Right ventricle myocardium inferior (tissue), 1 donor: ENCODE results near the gene PLAGL1. TPM values are rescaled to one million over a fixed set of nuclear protein-coding genes. Genes with fewer than 3 reads are reported as not detected.
A peak's percentile ranks its signal among the peaks of the same experiment; 100 is the strongest.
"Not testable (repeated sequence)": the region's sequence is repeated elsewhere in the genome, so short reads cannot be mapped to it uniquely, and the experiment has no call there.

Experiments
- ATAC-seq: fragments of 200-7000 bp; cut with Tn5 transposase; one replicate; pipeline ENCODE4 v1.9.1; 2020; ENCODE audit warnings: mild to moderate bottlenecking, moderate library complexity
- DNase-seq: peaks from one replicate; pipeline ENCODE4 v3.0.0; 2021; ENCODE audit errors: missing footprints
- intact Hi-C: fragments of 100-400 bp; cut with DNase I; formaldehyde crosslinking; loops from one replicate; pipeline ENCODE4 v1.11.0; 2022
- long read RNA-seq: library from polyadenylated mRNA; unstranded; transcript quantifications from one replicate; pipeline ENCODE4 v2.0.0, GENCODE V29; 2021
- total RNA-seq: library from RNA; stranded (reverse); fragmentation: NEBNext Ultra II Directional; extraction: Animal tissue kit (Norgen Biotek cat#: 25700); gene quantifications from one replicate; pipeline ENCODE4 v1.2.1, GENCODE V29; 2021
- donor health status: DM: no; HTN: yes; CAD: no; lungs with severe emphysema.

Gene PLAGL1, protein sequence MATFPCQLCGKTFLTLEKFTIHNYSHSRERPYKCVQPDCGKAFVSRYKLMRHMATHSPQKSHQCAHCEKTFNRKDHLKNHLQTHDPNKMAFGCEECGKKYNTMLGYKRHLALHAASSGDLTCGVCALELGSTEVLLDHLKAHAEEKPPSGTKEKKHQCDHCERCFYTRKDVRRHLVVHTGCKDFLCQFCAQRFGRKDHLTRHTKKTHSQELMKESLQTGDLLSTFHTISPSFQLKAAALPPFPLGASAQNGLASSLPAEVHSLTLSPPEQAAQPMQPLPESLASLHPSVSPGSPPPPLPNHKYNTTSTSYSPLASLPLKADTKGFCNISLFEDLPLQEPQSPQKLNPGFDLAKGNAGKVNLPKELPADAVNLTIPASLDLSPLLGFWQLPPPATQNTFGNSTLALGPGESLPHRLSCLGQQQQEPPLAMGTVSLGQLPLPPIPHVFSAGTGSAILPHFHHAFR
- total RNA-seq, result 13.1 TPM
- long read RNA-seq, partial matches to known transcripts, result 1 of 4 reads
- long read RNA-seq, other reads (novel, unspliced or antisense), result 2 of 4 reads

DNA sequence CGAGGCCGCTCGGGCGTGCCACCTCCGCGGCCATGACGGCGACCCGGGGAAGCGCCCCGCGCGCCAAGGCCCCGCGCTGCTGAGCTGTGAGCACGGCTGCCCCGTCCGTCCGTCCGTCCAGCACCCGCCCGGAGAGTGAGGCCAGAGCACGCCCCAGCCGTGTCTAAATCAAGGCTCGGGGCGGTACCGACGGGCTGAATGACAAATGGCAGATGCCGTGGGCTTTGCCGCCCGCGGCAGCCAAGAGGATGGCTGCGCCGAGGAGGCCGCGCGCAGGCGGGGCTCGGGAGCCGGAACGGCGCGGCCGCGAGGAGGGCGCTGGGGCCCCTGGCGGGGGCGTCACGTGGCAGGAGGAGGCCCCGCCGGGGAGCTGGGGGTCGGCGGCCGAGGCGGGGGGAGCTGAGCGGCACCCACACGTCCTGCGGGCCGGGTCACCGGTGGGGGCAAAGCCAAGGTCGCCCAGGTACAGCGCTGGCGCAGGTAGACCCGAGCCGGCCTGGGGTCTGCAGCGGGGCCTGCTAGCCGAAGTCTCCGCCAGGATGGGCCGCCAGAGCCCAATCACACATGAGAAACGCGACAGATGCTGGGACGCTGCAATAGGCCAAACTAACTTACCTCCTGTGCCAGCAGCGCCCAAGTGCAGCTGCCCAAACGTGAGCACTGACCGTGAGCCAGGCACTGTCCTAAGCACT, at the start of gene PLAGL1:
Gene PLAGL1, minus strand, starts transcription at position 140 of the 692 bp plus-strand sequence. CDS start 60,123 bp downstream, outside the sequence.
- intact Hi-C loops, result loop anchor here (5.0 kb wide), 1 partner anchor 331 kb away; the partner anchor contains the start of gene PHACTR2
- ATAC-seq (peak; percentile 96), DNase-seq (peak; percentile 88)

DNA sequence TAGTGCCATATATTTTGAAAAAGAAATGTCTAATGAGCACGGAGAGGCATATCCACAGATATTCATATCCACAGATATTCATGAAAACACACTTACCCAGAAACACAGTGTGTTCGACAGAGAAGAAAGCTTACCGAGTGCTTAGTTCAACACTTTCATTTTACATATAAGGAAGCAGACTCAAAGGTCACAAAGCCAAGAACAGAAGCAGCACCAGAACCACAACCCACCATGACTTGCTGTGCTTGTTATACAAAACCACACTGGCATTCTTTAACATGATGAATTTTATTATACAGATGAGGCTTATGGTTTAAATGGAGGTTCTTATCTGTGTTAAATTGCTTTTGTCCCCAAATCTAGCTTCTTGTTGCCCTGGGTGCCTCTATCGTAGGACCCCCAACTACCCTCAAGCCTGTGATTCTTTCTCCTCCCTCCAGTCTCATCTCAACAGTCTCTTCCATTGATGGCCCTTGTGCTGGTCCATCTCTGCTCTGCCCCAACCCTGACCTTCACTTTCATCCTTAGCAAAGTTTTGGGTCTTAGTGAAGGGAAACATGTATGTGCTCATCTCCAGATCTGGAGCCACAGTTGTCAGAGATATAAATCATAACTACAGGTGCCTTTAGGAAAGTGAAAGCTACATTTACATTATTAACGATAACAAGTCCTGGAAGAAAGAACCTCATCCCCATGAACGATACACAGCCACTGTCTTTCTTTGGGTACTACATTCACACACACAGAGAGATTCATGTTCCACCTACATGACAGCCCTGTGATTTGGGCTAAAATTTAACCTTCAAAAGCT, 47.3 kb upstream of the PLAGL1 start:
- no peak for DNase-seq
- intact Hi-C loops, result no loop called here
- no peak for ATAC-seq

DNA sequence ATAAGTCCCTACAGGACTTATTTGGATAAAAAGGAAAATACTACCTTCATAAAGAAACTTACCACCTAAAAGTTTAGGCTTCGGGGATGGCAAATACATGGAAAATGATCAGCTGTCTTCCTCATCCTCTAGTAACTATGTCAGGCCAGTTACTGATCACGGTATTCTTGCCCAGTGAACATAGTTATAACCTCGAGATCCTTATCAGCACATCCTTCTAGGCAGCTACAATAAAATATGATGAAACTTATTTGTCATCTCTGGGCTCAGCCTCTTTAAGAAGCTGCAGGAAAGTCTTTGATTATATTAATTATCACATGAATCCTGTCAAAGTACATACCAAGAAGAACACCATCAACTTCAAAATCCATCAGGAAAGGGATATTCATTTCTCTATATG, 45.5 kb upstream of the PLAGL1 start:
- intact Hi-C loops, result no loop called here
- no peak for DNase-seq
- no peak for ATAC-seq

DNA sequence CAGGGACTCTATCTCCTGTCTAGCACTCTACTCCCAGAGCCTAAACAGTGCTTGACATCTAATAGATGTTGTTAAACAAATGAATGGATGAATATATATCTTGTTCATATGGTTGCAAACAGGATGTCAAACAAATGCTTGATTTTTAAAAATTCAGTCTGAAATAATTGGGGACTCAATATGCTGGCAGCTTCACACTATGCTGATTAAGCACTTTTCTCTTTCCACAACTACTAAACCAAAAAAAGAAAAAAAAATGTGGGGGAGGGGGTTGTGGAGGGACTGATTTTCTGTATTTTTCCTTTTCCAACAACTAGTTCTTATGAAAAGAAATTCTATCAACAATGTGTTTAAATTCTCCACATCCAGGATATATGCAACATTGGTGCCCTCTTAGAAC, 44.4 kb upstream of the PLAGL1 start:
- ATAC-seq, result no peak
- DNase-seq, result no peak
- intact Hi-C loops, result no loop called here

GRCh38 chr6:144049386-144049785, 41.3 kb upstream of the PLAGL1 start:
- DNase-seq (no peak), ATAC-seq (no peak)
- intact Hi-C loops, result no loop called here

- ATAC-seq (no peak), DNase-seq (no peak)
- intact Hi-C loops, result no loop called here
Observed at GRCh38 chr6:144047688-144048087, 39.6 kb upstream of the PLAGL1 start.

DNA sequence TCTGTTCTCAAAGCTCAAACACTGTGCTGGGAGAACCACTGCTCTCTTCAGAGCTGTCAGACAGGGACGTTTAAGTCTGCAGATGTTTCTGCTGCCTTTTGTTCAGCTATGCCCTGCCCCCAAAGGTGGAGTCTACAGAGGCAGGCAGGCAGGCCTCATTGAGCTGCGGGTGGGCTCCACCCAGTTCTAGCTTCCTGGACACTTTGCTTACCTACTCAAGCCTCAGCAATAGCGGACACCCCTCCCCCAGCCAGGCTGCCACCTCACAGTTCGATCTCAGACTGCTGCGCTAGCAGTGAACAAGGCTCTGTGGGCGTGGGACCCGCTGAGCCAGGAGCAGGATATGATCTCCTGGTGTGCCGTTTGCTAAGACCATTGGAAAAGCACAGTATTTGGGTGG, 38.6 kb upstream of the PLAGL1 start:
- DNase-seq, ATAC-seq, intact Hi-C loops: not testable (repeated sequence)

DNA sequence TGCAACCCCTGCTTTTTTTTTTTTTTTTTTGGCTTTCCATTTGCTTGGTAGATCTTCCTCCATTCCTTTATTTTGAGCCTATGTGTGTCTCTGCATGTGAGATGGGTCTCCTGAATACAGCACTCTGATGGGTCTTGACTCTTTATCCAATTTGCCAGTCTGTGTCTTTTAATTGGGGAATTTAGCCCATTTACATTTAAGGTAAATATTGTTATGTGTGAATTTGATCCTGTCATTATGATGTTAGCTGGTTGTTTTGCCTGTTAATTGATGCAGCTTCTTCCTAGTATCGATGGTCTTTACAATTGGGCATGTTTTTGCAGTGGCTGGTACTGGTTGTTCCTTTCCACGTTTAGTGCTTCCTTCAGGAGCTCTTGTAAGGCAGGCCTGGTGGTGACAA, 36.9 kb upstream of the PLAGL1 start:
- DNase-seq, intact Hi-C loops, ATAC-seq: not testable (repeated sequence)

DNA sequence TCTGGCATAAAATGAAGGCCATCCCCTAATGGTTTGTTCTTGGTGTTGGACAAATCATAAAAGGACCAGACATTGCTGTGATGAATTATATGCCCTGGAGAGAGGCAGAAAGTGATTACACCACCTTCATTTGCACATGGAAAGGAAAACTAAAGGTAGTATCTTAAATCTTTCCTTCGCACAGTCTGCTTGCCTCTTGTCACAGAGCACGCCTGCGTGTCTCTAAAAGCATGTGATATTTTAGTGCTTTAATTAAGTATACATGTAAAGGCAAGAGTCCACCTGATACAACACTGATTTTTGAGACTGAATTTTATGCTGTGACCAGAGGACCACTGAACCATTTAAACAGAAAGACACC, 28.8 kb upstream of the PLAGL1 start:
- ATAC-seq (no peak), DNase-seq (no peak)
- intact Hi-C loops, result no loop called here

DNA sequence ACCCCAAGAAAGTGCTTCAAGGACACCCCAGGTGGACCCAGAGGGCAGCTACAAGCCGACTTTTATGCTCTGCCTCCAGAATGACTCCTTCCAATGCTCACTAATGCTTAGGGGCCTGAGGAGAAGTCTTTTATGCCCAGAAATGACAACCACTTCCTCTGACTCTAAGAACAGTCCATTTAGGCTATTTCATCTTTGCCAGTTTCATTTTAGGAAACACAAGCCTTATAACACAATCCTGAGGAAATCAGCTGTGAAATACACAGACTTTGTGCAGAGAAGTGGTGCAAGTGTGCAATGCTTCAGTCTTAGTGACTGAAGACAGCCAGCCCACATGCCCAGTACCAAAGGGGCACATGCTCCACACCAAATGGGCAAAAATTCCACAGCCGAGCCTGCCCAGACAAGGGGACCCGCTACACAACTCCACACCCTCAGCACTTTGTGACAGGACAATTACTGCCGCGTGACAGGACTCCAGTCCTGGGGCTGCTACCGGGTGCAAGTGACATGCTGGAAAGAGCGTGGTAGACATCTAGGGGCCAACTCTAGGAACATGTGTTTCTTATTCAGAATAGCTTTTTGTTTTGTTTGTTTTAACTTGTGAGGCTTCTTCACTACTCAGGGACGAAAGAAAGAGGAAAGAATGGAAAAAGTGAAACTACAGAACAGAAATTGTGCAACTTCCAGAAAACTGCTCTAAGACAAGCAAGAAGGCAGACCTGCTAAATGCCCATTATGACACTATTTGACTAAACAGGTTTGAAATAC, 28.2 kb upstream of the PLAGL1 start:
- intact Hi-C loops, result no loop called here
- ATAC-seq (peak; percentile 63), DNase-seq (no peak)

- DNase-seq (no peak), ATAC-seq (no peak)
- intact Hi-C loops, result no loop called here
Observed at GRCh38 chr6:144035416-144035815, 27.4 kb upstream of the PLAGL1 start.

DNA sequence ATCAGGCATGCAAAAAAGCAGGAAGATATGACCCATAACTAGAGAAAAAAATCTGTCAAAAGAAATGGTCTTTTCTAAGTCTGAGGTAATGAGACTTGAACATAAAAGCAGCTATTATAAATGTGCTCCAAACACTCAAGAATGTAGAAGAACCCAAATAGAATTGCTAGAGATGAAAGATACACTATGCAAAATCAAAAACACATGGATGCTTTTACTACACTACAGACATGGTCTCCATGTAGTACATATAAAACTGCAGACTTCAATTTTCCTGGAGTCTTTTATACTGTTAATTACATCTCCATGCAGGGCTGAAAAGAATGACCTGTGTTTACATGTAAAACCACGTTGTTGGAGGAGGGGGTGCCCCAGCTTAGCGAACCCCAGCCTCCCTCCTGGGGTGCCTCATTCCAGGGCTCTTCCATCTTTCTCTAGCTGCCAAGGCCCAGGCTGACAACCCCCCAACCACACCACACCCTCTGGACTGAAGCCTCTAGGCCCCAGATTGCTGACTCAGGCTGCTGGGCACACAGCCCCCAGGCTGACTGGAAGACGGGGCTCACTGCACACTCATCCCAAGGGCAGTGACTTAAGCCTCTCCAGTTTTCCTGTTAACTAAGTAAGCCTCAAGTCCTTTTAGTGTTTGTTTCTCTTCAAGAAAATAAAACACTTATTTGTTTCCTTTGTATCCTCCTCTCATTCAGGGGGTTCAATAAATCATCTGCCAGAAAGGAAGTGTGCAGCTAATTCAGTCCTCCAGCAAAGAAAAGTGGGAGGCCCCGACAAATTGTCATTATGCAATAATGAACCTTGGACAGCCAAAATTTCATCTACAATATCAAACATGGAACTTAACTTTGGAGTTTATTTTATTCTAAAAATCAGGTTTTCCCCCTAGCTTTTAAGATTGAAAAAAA, 26.0 kb upstream of the PLAGL1 start:
- intact Hi-C loops, result no loop called here
- DNase-seq, result no peak
- no peak for ATAC-seq

- DNase-seq, result no peak
- intact Hi-C loops, result no loop called here
- ATAC-seq, result no peak
Observed at GRCh38 chr6:144029452-144029851, 21.4 kb upstream of the PLAGL1 start.

GRCh38 chr6:144027932-144028587, 20.0 kb upstream of the PLAGL1 start:
- DNase-seq, result no peak
- ATAC-seq, result no peak

DNA sequence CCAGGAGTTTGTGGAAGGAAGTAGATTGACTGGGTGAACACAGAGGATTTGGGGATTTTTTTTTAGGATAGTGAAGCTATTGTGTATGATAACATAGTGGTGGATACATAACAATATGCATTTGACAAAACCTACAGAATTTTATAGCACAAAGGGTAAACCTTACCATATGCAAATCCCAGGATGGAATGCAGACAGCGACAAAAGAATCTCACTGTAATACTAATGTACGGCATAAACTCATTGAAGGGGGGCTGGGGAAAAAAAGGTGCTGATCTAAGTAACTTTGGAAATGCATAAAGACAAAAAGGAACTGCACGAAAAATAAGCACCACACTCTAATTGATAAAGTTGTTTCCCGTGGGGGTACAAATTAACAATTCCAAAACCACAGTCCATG, 15.2 kb upstream of the PLAGL1 start:
- DNase-seq (no peak), ATAC-seq (no peak)
- intact Hi-C loops, result no loop called here

More at GRCh38 chr6:144027932-144028587, 20.0 kb upstream of the PLAGL1 start:
- intact Hi-C loops, result no loop called here

DNA sequence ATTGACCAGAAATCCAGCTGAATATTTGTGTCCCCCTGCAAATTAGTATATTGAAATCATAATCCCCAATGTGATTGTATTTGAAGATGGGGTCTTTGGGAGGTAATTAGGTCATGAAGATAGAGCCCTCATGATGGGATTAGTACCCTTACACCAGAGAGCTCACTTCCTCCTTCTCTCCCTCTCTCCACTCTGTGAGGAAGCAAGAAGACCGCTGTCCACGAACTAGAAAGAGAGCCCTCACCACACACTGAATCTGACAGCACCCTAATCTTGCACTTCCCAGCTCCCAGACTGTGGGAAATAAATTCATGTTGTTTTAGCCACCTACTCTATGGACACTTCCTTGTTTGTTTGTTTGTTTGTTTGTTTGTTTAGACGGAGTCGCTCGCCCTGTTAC, 11.9 kb upstream of the PLAGL1 start:
- ATAC-seq (no peak), DNase-seq (no peak)
- intact Hi-C loops, result no loop called here
